WI38 (cell line): ENCODE results near the gene DPF3.

Source experiments
- H3K4me3 ChIP-seq: 2 replicates; pipeline ENCODE4 v1.5.1; 2011; ENCODE audit warnings: low read depth, mild to moderate bottlenecking, control low read depth, low read length
- CTCF ChIP-seq: IDR thresholded peaks from 2 replicates; pipeline ENCODE4 v1.5.1; 2012; ENCODE audit warnings: low read depth, mild to moderate bottlenecking, control low read depth, low read length

DPF3 gene

DNA sequence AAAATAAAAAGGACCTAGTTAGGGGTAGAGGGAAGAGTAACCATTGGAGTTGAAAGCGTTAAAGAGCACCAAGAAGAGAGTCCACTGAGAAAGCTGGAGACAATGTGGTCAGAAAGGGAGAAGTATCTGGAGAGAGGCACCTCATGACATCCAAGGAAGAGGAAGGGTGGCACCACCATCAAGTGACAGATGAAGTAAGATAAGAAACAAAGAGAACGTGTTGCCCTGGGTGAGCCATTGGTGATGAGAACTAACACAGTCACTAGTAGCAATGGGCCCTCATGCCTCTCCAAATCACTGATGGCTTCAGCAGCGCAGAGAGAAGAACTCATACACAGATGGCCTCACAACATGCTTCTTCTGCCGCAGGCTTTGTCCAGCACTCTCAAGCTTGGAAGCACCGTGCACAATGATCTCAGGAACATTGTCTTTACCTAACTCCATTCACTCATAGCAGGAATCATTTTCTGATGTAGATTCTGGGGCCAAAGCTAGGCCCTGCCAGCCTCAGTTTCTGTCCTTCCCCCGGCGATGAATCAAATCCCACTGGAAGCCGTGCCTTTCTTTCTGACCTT, 252.9 kb downstream of the DPF3 start:
- TF ChIP-seq CTCF, result no peak
- H3K4me3 ChIP-seq, result no peak overlapping the region

DNA sequence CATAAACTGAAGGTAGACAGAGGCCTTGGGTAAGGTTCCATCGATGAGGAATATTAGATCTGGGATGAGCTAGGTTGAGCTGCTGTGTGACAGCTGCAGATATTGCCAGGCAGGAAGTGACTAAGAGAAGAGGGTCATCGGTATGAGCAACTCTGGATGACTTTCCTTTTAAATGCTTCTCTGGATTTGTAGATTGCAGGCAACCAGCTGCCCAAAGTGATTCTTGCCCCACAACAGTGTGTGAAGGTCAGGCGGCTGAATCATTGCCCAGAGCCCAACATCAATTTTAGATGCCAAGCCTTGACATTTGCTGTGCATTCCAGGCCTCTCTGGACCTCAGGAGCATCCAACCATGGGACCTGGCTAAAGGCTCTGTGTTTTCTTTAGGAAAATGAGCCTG, 255.9 kb downstream of the DPF3 start:
- H3K4me3 ChIP-seq, result no peak overlapping the region
- TF ChIP-seq CTCF, result no peak

GRCh38 chr14:72636871-72637270, 257.0 kb downstream of the DPF3 start:
- no peak for TF ChIP-seq CTCF

DNA sequence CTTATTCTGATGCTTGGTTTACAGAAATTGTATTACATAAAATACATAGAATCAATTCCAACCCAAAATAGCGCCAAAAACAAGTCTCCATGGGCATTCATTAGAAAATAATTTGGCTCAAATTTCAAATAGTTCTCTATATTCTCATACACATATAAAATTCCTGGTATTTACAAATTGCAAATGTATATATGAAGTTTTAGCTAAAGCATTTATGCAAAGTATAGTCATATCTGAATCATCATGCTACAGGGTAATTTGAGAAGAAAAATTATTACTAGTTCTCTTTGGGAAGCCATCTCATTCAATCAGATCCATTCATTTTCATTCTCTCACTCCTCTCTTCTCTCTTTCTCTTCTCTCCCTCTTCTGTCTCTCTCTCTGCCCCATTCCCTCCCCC, 257.8 kb downstream of the DPF3 start:
- H3K4me3 ChIP-seq, result no peak overlapping the region
- TF ChIP-seq CTCF, result no peak

More at GRCh38 chr14:72636871-72637270, 257.0 kb downstream of the DPF3 start:
- no peak overlapping the region for H3K4me3 ChIP-seq

DNA sequence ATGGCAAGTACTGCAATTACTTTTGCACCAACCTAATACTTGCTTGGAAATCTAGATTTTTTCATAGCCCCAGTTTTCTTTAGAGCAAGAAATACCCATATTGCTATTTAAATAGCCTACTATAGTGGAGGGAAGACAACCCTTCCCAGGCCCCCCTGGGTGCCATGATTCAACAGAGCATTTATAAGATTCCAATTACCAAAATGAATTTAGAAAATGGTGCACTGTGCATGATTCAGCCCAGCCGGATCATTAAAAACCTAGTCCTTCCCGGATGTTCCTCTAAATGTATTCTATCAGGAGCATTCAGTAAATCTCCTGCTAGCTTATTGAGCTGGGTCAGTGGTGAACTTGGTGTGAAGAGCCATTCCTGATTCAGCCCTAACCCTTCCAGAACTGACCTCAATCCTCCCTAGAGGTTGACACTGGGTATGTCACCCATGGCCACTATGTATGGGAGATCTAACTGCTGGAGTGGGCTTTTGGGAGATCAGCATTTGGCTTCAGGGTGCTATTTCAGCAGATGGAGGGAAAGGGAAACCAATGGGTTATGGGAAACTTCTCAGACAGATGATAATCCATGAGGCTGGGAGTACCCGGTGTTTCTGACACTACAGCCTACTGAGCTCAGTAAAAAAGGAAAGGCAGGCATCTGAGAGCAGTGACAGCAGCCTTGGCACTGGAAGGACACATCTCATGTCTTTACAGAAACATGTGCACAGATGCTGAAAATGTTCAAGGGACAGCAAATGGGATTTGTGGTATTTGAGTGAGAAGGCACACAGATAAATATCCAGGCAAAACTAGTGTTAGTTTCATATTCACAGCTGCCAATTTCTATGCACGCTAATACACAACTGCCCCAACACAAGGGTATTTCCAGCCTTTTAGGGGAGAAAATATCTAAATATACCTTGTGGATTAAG, 258.9 kb downstream of the DPF3 start:
- TF ChIP-seq CTCF, result no peak

DNA sequence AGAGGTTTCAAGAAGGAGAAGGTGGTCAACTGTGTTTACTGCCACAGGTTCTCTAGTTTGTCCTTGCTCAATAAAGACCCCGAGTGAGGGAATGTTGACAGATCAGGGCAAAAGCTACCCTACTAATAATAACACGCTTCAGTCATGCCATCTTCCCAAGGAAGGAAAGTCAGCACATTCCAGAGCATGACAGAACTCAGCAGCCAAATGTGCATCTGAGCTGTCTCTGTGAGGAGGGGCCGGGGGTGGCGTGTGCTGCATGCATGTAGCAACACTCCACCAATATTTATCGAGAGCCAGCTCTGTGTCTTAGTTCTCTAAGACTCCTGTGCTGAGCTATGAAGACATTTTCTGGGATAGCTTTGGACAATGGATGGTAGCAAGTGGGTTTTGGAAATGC, 260.4 kb downstream of the DPF3 start:
- no peak overlapping the region for H3K4me3 ChIP-seq
- no peak for TF ChIP-seq CTCF

More for the DNA sequence above, 258.9 kb downstream of the DPF3 start:
- no peak overlapping the region for H3K4me3 ChIP-seq

GRCh38 chr14:72632727-72633126, 261.2 kb downstream of the DPF3 start:
- no peak overlapping the region for H3K4me3 ChIP-seq
- TF ChIP-seq CTCF, result no peak
